ENCODE measurements around the gene CUBN.

GRCh38 chr10:16809074-16809718 lies 320.4 kb downstream of the CUBN start:
- peak in 3 of 5 experiments; percentile 10 to 34 (median 18) for TF ChIP-seq CTCF (IDR thresholded peaks at IDR 0.05)
- no peak for TF ChIP-seq EP300 (IDR thresholded peaks at IDR 0.05)
- no peak for TF ChIP-seq POLR2A (IDR thresholded peaks at IDR 0.05)

Data from tibial nerve (tissue), 4 donors.